Germinal center (tissue), 1 donor: ENCODE data around the gene BBIP1.
A peak's percentile ranks its signal among the peaks of the same experiment; 100 is the strongest.
"Not testable (repeated sequence)": the region's sequence is repeated elsewhere in the genome, so short reads cannot be mapped to it uniquely, and the experiment has no call there.

ENCODE experiments used
- DNase-seq: peaks from one replicate; pipeline ENCODE4 v3.0.0; 2012; ENCODE audit warnings: mixed read lengths, low spot score

BBIP1 gene

DNA sequence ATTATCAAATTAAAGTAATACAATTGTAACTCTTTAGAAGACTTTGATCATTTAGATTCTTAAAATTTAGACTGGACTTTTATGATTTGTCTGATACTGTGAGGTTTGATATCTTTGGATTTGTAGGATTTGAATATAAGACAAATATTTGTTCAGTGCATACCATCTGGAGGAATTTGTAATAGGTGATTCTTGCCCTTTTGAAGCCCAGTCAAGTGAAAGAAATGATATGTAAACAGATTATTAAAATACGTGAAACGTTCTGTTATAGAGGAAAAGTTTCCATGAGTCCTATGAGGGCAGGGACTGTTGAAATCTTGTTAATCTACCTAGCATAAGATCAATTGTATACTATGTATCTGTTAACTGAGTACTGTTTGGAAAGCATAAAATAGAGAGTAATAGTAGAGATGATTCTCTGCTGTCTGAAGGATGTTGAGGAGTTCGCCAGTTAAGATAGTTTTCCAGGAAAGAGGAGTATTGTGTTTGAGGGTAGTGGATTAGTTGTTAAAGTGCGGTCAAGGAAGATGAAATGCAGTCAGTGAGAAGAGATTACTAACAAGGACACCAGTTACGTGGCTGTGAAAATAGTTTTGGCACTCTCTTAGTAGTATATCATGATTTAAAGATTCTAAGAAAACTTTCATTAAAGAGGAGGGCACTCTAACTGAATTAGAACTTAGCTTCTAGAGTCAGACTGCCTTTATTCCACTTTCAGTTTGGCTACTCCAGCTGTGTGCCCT, 32.9 kb downstream of the BBIP1 start:
- DNase-seq, result no peak

DNA sequence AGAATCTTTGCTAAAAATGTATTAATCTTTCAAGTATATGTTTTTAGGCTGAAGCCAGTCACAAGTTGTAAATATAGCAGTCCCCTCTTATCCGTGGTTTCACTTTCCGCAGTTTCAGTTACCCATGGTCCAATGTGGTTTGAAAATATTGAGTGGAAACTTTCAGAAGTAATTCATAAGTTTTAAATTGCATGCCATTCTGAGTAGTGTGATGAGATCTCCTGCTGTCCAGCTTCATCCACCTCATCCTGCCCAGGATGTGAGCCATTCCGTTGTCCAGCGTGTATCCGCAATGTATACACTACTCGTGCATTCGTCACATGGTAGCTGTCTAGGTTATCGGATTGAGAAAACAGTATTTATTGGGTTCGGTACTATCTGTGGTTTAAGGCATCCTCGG, 35.1 kb downstream of the BBIP1 start:
- no peak for DNase-seq

DNA sequence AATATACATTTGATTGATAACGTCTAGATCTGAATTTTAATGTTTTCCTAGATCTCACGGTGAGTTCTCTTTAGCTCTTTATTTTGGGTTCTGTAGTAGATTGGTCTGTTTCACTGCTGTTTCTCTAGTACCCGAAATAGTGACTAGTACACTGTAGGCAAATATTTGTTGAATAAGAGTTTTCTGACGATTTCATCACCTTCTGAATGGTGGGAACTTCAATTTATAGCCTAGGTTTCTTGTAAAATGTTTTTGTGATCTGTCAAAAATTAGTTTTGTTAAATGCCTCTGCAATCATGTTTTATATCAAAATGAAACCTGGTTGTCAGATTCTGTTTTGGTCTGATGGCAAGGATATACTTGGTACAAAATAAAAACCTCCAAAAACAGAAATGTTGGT, 37.1 kb downstream of the BBIP1 start:
- no peak for DNase-seq

DNA sequence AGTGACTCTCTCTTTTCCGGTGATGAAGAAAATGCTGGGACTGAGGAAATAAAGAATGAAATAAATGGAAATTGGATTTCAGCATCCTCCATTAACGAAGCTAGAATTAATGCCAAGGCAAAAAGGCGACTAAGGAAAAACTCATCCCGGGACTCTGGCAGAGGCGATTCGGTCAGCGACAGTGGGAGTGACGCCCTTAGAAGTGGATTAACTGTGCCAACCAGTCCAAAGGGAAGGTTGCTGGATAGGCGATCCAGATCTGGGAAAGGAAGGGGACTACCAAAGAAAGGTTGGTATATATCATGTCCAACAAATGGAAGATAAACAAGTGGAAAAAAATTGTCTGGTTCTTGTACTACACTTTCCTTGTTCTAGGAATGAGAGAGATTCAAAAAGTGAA, 37.7 kb downstream of the BBIP1 start:
- no peak for DNase-seq

DNA sequence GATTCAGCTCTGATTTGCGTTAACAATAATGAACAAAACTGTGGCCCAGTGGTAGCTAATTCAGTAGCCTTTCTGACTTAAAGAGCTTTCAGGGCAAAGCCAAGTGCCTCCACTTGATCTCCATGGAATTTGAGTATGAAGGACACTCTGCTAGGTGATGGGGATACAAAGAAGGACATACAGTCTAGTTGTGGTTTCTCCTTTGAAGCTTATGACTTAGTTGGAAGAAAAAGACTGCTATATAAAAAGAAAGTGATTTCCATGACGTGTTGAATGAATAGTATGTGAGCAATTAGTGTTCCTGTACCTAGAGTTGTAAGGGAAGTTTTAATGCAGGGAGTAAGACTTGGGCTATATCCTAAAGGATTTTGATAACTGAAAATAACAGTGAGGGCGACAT, 39.0 kb downstream of the BBIP1 start:
- no peak for DNase-seq

DNA sequence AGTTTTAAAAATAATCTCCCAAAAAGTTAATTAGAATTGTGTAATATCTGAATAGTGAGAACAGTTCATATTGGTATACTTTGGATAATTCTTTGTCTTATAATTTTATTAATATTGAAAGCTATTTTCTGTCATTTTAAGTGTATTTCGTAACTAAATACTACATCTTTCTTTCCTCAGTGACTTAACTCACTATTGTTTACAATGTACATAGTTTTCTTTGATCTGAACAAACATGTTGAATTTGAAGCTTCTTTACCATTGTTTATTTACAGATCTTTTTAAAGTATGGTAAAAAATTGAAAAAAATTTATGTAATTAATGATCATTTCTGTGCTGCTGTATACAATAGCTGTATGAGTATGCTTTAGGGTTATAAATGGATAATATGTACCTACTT, 42.2 kb downstream of the BBIP1 start:
- no peak for DNase-seq

DNA sequence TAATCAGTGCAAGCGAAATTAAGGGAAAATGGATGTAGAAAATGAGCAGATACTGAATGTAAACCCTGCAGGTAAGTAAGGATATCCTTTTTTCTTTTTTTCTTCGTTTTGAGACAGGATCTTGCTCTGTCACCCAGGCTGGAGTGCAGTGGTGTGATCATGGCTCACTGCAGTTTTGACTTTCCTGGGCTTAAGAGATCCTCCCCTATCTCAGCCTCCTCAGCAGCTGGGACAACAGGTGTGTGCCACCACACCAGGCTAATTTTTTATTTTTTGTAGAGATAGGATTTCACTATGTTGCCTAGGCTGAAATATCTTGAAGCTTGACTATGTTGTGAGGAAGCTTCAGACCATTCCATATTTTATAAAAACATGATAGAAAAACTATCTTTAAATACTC, 43.0 kb downstream of the BBIP1 start:
- DNase-seq, result no peak

DNA sequence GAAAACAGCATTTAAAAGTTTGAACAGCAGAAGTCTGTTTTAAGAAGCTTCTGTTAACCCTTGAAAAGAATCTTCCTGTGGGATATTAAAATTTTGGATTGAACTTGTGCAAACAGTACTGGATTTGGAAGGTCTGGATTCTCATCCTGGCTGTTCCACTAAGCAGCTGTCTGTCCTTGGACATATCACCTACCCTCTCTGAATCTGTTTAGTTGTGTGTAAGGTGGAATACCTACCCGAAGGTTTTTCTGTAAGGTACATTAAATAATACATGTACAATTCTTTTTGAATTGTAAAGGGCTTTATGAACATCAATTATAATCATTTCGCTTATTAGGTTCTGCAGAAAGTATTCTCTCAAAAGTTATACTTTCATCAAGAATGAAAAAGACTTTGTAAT, 45.0 kb downstream of the BBIP1 start:
- DNase-seq, result no peak

DNA sequence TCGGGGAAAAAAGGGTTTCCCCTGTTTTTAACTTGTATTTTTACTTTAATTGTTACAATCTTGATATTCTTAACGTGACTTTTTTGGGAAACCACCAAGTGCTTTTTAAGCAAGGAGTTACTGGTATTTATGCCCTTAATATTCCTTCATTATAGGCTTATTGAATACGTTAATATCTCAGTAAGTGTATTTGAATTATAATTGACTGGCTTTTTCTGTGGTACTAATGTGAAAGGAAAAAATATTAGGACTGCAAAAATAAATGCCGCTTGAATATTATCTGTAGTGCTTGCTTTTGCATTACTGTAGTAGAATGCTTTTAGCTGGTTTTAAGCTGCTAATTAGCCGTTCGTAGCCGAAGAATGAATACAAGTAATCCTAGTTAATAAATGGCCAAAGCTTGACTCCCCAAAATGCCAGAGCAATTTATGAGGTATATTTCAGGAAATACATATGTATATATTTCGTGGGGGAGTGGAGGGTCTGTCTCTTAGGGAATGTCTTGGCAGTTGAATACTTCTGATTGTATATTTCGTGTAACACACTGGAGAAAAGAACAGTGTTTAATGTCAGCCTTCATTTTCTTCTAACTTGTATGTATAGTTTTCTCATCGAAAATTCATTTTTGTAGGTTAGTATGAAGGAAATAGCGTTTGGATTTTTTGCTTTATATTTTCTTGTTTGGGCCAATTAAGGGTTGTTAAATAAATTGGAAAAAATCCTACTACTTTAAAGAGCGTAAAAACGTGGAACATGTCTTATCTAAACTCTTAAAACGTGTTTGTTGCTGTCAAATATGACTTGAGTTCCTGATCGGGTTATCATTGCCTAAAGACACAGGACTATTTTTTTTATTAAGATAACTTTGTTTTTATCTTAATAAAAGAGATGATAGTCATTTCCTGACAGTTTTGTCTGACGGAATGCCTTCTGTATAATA, 45.7 kb downstream of the BBIP1 start:
- no peak for DNase-seq

DNA sequence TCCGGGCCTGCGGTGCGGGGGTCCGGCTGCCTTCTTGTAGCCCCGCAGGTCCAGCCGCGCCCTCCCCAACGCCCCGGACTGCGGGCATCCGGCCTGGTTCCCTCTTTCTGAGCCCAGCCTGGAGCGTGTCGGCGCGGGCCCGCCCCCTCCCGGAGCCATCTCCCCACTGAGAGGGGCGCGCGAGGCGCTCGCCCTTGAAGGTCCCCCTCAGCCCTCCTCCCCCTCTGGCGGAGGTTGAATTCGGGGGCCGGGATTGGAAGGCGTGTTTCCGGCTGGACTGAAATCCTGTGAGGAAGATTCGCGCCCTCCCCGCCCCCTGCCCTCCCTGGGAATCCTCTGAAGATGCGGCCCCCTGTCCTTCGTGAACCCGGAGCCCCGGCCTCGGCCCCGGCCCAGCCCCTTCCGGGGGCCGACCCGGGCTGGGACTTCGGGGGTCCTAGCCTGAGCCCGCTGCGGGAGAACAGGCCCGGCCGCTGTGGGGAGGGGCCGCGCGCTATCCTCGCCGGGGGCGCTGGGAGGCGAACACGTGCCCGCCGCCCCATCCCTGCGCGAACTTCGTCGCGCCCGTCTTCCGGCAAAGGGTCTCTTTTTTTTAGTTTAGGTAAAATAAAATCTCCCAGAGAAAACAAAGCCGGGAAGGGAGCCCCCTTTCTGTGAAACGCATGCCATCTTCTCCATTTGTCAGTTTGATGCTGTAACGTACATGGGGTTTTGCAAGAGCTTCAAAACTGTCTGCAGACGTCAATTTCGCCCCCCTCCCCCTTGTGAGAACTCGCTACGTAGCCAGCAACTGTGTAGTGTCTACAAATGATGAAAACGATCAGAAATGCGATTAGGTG, 46.6 kb downstream of the BBIP1 start:
- peak; percentile 44 for DNase-seq

DNA sequence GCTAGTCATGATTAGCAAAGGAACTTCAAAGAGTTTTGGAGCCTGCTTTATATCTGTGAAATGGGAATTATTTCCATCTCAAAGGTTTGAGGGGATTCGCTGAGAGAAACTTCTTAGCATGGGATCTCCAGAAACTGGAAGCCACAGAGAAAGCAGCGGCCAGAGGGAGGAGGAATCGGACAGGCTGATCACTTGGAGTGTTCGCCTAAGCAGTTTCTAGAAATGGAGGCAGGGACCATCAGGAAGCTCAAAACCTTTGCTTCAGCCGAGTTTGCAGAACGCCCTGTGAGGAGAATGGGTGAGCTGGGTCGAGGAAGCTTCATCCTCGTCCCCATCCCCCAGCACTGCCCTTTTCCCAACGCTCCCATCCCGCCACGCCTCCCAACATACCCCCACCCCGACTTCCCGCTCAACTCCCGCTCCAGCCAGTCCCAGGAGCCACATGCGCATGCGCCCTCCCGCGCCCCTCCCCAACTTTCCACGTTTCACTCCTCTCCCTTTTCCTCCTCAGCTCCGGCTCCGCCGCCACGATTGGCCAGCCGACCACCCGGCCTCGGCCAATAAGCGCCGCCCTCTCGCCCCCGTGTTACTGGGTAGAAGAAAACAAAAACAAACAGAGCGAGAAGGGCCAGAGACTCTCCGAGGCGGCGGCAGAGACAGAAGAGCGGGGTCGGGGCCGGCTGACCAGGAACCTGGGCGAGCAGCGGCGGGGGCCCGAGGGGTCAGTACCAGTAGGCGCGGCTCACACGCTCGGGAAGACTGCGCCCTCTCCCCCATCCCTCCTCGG, 47.5 kb downstream of the BBIP1 start, which contains the start of gene PDCD4:
Gene PDCD4 (plus strand): TSS at position 631 of the 787 bp plus-strand sequence. CDS start 4,100 bp downstream, outside the sequence.
- DNase-seq, result peak; percentile 88

DNA sequence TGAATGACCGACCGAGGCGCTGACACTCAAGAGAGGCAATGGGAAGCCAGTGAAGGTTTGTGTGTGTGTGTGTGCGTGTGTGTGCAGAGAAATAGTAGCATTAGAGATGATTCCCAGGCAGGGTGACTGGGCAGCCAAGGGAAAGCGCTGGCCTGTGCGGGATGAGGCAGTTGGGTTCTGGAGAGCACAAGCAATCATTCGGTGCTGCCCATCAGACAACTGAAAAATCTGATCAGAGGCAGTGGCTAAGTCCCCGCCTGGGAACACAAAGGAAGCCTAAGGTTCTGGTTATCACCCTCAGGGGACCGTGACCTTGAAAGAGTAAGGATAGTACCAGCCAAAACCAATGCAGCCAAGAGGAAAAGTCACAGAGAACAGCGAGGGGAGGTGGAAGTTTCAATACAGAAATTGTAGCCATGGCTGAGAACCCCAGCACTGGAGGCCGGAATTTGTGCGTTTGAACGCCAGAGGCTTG, 48.1 kb downstream of the BBIP1 start:
- no peak for DNase-seq

DNA sequence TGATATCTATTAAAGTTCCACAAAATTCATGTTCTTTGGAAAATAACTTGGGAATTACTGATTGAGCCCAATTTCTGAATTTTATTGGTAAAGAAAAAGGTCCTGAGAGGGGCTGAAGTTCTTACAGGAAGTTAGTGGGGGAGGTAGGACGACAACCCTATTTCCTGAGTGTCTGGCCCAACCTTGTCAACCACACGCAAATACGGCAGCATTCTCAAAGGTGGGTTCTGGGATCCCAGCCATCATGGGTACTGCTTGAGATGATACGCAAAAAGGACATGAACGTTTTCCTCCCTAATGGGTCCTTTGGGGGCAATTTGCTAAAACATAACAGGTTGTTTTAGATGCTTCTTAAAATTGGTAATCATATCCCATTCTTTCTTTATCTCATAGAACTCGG, 50.0 kb downstream of the BBIP1 start:
- no peak for DNase-seq

DNA sequence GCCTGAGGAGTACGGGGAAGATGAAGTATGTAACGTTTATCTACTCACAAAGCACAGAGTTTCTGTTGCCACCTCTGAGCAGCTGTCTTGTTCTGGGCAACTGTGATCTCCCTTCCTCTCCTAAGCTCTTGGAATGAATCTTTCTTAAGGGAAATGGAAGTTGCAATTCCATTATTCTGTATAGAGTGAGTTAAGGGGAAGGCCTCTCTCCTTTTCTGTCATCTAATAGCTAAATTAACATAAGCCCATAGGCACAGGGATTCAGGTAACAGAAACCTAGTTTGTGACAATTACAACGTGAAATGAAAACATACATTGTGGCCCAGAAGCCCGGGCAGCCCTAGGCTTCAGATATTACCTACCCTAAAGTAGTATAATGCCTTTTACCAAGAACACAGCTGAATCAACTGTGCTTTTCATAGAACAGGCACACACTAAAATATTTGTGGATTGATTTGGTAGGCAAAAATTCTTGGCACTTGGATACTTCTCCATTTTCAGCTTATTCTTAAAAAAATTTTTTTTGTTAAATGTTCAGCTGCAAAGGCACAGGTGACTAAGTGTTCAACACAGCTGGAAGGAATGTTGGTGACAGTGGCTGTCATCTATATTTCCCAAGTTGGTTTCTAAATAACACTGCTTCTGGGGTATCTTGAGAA, 51.0 kb downstream of the BBIP1 start:
- DNase-seq, result no peak

DNA sequence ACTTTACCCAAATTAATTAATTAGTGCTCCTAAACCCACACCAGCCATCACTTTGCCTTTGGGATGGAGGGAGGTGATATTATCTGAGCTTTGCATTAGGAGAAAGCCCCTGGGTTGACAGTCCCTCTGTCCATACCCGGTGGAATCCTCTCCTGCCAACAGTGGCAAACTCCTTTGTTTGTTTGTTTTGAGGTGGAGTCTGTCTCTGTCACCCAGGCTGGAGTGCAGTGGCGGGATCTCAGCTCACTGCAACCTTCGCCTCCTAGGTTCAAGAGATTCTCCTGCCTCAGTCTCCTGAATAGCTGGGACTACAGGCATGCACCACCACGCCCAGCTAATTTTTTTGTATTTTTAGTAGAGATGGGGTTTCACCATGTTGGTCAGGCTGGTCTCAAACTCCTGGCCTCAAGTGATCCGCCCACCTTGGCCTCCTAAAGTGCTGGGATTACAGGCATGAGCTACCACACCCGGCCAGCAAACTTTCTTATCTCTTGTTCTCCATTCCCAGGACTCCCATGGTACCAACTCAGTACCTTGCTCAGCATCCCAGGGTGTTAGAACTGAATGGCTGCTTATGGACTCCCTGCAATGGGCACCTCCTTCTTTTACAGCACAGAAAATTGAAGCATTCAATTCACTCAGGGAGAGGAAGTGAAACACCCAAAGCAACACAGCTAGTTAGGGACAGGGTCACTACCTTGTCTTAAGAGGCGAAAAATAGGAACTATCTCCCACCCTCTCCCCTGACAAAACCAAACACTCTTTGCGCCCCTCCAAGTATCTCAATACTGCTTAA, 51.8 kb downstream of the BBIP1 start:
- not testable (repeated sequence) for DNase-seq

DNA sequence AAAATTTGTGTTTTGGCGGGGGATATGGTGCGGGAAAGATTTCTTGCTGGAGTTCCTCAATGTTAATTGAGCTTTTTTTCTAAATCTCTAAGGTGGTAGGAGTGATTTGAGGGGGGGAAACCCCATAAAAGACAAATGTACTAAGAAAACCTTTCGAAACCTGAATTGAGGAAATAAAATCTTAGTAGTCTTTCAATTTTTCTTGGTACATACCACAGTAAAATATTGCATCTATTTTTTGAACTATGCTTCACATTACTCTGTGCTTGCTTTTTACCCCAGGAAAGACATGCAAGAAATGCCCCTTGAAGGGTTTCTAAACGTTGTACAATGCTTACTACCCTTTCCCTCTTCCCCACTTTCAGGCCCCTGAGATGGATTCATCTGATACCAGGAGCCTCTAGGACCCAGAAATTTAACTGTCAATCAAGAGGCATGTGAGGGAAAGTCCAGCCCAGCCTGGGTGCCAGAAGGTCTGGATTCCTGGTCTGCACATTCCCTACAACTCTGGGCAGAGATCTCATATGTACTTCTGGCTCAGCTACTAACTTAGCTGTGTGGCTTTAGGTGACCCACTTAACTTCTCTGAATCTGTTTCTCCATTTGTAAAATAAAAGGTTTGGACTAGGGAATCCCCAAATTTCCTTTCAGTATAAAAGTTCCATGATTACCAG, 53.0 kb downstream of the BBIP1 start:
- DNase-seq, result no peak

DNA sequence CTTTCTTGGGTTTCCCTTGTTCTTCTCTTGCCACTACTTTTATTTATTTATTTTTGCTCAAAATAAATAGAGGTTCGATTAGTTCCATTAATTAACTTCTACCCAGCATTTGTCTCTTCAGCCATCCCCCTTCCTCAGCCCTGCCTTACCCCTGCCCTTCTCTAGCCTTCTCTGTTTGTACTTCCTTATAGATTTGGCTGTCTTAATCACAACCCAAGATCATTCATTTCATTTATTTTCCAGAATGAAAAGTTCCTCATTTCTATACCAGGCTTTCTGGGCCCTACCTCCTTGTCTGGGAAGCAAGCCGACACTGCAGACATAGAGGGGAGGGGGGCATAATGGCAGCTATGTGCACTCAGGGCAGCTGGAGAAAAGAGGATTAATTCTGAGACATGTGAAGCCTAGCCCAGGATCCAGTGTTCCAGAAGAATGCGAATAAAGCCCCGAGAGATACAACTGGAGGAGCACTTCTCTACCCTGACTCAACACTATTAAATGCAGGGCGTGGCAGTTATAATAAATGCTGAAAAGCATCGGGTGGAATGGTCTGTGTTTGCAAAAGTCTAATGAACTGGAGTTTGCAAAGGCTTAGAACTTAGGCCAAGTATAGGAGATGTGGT, 53.7 kb downstream of the BBIP1 start:
- no peak for DNase-seq

DNA sequence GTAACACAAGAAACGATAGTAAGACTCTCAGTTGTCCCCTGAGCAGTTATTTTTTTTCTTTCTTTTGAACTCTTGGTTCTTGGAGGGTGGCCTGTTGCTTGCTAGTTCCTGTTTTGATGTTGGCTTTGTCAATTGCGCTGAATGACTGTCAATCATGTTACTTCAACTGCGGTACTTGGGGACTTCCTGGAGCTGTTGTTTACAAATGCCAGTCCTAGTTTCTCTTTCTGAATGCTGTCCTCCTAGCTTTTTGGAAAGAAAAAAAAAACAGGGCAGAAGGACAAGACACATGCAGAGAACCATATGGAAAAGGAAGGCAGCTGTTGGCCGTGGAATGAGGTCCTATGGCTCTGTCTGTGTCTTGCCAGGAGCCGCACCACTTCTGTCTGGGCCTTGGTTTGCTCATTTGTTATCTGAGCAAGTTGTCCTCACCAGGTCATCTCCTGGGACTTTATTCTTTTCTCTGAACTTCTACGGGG, 54.3 kb downstream of the BBIP1 start:
- no peak for DNase-seq

DNA sequence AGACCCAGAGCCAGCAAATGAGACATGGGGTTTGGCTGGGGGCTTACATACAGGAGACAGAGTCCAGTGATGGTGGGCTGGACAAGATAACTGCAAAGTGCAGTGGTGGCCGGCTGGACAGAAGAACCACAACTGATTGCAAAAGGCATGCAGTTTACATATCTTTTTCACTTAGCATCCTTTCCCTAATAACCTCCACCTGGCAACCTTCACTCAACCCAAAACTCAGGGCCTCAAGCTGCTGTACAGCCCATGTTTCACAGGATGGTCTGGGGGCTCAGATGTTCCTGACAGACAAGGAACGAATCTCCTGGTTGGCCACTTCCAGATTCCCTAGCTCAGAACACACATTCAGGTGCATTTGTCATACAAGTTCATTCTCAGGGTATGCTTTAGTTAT, 55.0 kb downstream of the BBIP1 start:
- no peak for DNase-seq
